HG03095 (cell line): ENCODE data around the gene DOP1B.
"Not testable (repeated sequence)": the region's sequence is repeated elsewhere in the genome, so short reads cannot be mapped to it uniquely, and the experiment has no call there.

ENCODE experiments used
- ATAC-seq: cut with Tn5 transposase; IDR thresholded peaks from one replicate; pipeline ENCODE4 v1.9.1; 2021; ENCODE audit warnings: moderate library complexity; ENCODE audit not compliant: unreplicated experiment

DOP1B gene

DNA sequence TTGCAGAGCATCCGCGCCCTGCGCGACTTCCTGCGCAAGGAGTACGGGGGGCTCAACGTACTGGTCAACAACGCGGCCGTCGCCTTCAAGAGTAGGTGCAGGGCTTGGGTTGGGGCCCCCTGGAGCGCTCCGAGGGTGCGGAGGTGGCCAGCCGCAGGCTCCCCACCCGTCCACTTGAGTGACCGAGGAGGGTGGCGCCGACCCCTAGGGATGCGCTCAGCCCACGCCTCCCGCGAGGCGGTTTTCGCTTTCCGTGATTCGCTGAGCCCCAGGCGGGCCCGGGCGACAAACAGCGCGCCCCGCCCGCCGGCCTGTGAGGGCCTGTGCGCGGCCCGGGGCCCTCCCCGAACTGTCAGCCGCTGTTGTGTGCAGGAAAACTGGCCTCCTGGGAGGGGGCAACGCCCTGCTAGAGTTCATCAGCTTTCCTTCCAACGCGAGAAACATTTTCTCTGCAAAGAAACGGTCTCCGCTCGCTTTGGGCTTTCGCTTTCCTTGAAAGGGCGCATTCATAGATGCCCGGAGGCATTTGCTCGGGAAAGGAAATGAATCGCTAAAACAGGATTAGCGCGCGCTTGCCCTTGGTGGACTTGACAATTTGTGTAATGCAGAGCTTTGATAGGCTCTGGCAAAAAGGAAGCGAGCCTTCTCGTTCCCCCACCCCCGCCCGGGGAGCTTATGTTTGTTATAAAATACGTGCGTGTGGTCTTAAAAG, 21.1 kb upstream of the DOP1B start:
- ATAC-seq = peak; percentile 57

DNA sequence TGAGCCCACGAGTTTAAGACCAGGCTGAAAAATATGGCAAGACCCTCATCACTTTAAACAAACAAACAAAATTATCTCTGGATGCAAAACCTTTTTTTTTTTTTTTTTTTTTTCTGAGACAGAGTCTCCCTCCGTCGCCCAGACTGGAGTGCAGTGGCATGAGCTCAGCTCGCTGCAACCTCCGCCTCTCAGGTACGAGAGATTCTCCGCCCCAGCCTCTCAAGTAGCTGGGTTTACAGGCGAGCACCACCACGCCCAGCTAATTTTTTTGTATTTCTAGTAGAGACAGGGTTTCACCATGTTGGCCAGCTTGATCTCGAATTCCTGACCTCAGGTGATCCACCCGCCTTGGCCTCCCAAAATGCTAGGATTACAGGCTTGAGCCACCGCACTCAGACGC, 16.8 kb upstream of the DOP1B start:
- ATAC-seq = not testable (repeated sequence)

GRCh38 chr21:36141513-36141925, 15.1 kb upstream of the DOP1B start:
- peak; percentile 84 for ATAC-seq

- ATAC-seq = not testable (repeated sequence)
These were observed 12.4 kb upstream of the DOP1B start for GRCh38 chr21:36144233-36144632.

DNA sequence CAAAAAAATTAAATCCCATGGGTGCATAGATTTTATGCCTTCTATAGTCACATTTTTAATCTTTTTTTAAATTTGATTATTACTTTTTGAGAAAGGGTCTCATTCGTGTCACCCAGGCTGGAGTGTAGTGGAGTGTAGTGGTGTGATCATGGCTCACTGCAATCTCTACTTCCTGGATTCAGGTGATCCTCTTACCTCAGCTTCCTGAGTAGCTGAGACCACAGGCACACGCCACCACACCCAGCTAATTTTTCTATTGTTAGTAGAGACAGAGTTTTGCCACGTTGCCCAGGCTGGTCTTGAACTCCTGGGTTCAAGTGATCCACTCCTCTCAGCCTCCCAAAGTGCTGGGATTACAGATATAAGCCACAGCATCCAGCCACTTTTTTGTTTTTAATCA, 11.4 kb upstream of the DOP1B start:
- ATAC-seq = no peak

DNA sequence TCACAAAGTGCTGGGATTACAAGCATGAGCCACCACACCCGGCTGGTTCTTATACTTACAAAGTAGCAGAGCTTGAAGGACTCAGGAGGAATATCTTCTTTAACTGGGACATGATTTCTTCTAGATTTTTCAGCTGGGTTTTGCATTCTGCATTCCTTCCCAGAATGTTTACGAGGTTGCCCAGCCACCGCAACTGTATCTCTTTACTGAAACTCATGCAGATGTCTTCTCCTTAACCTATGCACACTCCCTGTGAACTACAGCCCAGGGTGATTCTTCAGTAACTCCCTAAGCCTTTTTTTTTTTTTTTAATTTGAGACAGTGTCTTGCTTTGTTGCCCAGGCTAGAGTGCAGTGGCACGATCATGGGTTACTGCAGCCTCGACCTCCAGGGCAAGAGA, 8.7 kb upstream of the DOP1B start:
- ATAC-seq = no peak

DNA sequence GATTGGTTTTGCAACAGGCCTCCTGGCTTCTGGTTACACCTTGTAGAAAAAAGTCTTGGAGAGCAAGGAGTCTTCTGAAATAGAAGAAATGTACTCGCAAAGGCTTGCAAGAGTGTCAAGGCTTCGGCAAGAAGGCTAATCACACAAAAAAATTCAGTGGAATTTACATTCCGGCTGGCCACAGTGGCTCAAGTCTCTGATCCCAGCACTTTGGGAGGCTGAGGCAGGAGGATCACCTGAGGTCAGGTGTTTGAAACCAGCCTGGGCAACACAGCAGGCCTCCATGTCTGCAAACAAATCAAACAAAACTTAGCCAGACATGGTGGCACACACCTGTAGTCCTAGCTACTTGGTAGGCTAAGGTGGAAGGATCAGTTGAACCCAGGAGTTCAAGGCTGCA, 7.7 kb upstream of the DOP1B start:
- ATAC-seq = no peak

DNA sequence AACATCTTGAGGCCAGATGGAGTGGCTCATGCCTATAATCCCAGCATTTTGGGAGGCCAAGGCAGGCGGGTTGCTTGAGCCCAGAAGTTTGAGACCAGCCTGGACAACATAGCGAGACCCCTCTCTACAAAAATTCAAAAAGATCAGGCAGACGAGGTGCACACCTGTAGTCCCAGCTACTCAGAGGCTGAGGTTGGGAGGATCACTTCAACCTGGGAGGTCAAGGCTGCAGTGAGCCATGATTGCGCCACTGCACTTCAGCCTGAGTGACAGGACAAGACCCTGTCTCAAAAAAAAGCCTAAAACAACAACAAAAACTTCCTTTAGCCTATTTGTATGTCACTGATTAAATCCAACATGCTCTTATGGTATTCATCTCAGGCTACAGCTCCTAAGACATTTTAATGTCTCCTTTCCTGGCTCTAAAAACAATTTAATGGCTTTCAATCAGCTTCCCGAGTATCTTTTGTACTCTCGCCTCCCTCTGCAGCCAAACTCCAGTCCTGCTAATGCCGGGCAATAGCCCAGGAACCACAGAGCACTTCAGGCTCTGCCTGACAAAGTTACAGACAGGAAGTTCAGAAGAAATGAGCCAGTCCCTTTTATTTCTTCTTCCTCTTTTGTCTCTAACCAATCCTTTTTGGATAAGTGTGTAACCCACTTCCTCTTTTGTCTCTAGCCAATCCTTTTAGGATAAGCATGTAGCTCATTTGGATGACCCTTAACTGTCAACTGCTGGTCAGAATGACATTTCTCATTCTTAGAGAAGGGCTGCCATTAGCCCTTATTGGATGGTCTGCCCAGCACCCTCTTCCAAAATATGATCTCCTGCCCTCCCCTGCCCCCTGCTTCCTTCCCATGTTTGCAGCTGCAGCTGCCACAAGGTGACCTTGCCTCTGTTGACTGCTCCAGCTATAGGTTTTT, 6.6 kb upstream of the DOP1B start:
- peak; percentile 64 for ATAC-seq

DNA sequence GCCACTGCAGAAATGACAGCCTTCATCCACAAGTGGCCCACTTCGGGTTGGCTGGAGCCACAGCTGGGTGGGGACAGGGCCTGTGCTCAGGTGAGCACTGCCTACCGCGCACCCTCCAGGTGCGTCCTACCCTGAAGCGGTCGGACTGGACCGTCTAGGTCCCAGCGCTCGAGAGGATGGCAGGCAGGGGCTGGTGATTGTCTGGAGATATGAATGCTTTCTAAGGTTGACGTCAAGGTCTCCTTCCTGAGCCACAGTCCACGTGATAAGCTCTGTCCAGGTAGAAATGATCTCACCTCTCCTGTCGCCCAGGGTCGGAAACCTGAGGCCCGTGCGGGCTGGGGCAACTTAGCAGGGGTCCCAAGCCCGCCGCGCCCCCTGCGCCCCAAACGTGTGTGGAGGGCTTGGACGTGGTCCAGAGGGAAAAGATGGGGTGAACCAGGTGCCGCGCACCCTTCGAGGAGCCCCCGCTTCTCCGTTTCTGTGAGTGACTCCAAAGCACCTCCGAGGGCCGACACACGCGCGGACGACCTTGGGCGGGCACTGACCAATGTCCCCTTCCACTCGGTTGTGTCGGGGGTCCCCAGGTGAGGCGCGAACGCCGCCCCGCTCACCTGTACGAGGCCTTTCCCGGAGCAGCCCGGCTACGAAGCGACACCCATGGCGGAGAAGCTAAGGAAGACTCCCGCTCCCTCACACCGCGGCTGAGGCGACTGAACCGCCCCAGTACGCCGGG, 853 bp upstream of the DOP1B start:
- ATAC-seq = no peak

DNA sequence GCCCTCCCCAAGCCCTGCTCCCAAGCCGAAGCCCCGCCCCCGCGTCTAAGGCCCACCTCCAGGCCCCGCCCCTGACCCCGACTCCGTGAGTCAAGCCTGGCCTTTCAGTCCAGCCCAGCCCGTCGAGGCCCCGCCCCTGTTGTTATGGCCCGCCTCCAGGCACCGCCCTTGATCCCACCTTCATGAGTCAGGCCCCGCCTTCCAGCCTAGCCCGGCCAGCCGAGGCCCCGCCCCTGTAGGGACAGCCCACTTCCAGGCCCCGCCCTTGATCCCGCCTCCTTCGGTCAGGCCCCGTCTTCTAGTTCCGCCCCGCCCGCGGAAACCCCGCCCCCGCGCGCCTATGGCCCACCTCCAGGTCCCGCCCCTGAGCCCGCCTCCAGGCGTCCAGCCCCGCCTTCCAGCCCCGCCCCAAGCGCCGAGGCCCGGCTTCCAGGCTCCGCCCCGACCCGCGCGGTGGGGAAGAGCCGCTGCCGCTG, 247 bp upstream of the DOP1B start:
- ATAC-seq = peak; percentile 87

DNA sequence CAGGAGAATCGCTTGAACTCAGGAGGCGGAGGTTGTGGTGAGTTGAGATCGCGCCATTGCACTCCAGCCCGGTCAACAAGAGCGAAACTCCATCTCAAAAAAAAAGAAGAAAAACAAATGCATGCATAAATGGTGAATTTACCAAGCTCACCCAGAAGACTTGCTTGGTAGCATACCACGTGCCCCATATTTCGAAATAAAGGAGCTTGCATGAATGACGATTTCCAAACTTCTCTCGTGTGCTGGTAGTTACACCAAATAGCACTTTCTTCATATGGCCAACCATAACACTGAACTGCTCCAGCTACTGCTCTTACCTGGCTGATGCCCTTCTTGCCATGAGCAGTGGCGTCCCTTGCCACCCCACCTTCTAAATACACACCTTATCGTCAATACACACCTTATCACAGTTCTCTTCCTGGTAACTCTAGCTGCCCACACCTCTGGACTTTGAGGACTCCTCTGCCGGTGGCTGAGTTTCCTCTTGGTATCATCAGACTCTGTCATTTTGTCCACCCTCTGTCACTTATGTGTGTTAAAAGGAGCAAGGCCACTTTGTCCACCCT, 2.8 kb downstream of the DOP1B start:
- no peak for ATAC-seq

DNA sequence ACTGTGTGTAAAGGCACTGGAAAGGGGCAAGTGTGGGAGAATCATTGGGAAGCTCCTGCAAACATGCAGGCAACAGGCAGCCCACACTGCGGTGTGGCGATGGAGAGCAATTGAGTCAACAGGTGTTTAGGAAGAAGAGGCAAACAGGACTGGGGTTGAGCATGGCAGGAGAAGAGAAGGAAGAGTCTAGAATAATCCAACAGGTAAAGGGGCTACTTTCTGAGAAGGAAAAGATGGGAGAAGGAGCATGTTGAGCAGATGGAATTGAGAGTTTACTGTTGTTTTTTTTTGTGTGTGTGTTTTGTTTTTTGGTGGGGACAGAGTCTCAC, 4.2 kb downstream of the DOP1B start:
- ATAC-seq = no peak

DNA sequence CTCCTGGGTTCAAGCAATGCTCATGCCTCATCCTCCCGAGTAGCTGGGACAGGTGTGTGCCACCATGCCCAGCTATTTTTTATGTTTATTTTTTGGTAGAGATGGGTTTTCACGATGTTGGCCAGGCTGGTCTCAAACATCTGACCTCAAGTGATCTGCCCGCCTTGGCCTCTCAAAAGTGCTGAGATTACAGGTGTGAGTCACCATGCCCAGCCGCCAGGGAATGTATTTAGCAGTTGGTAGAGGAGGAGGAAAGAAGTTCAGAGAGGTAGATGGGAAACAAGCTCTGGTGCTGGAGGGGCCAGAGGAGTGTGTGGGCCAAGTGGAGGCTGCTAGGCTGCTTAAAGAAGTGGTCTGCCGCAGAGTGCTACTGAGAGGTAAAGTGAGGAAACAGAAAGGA, 6.0 kb downstream of the DOP1B start:
- ATAC-seq = no peak

DNA sequence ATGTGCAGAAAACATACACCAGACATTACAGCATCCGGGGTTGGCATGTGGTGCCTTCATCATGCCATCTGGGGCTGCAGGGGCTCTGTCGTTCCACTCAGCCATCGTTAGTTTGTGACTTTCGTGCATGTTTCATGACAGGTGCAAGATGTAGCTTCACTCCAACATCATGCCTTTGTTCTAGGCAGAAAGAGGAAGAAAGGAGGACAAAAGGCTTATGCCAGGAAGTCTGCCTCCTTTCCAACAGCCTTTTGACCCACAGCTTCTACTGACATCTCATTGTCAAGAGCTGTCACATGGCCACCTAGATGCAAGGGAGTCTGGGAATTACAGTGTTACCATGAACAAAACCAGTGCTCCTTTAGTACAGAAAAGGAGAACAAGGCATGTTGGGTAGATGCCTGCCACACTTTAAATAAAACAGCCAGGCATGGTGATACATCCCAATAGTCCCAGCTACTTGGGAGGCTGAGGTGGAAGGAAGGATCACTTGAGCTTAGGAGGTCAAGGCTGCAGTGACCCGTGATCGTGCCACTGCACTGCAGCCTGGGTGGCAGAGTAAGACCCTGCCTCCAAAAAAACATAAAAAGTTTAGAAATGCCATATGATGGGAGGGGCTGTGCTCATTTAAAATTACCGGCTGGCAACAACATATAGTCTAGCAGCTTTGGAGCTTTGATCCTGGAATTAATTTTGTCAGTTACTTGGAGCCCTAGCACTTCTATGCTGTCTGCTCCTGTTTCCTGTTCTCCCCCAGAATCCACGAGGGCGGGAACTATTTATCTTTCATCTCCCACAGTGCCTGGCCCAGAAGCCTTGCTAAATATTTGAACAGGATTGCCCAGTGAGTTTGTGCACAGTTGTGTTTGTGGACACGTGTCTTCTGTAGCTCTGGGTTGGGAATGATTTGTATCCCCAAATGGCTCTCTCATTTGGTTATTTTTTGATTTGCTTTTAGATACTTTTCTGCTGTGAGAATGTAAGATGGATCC, 7.4 kb downstream of the DOP1B start:
- ATAC-seq = no peak

GRCh38 chr21:36165356-36165755, 8.7 kb downstream of the DOP1B start:
- no peak for ATAC-seq

- no peak for ATAC-seq
These were observed 10.1 kb downstream of the DOP1B start for GRCh38 chr21:36166705-36167104.

- no peak for ATAC-seq
These were observed 10.9 kb downstream of the DOP1B start for GRCh38 chr21:36167541-36167940.

DNA sequence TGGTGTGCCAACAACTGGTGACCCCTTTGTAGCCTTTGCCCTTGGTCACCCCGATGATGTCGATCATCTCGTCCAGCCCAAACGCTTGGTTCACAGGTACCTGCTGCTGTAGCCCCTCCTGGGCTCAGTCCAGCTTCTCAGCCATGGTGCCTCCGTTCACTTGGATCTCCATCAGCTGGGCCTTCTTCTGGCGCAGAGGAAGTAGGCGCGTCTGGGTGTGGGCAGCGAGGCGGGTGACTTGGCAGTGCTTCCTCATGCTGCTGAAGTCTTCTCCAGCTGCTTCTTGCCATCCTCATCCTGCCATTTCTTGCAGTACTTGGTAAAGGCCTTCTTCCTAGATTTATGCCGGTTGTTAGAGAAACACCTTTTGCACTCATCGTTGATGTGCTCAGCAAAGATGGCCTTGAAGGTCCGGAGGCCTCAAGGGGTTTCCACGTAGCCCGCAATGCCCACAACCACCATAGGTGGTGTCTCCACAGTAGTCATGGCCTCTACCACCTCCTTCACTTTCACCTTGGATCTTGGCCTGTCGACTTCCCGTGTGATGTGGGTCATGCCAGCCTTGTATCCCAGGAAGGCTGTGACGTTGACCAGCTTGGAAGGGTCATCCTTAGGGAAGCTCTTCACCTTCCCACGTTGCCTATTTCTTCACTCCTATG, 13.0 kb downstream of the DOP1B start:
- ATAC-seq = no peak

DNA sequence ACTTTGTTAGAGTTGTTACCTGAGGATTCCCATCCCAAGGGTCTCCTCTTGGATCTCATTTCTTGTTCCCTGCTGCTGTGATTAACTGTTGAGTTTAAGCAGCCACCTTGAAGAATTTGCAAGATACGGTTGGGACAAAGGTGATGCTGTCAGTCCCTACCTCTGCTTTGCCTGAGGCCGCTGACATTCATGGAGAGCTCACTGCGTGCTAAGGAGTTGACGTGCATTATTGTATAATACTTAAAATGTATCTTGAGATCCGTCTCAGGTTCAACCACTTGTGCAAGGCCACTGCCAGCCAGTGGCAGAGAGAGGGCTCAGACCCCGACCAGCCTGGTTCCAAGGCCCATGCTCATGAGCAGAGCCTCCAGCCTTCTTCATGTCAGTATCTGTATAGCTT, 14.2 kb downstream of the DOP1B start:
- ATAC-seq = no peak
